Right lobe of liver (tissue), 4 donors: ENCODE results near the gene NPIPA5.
"Not testable (repeated sequence)": the region's sequence is repeated elsewhere in the genome, so short reads cannot be mapped to it uniquely, and the experiment has no call there.

Experiments
- CTCF ChIP-seq, 4 donors: fragments of 200-600 bp in 3 of 4; fragments of 450-650 bp in 1 of 4; IDR thresholded peaks; one replicate each; pipeline versions ENCODE4 v1.5.1 to v1.8.0; 2016 to 2022; ENCODE audit warnings: antibody characterized with exemption in 4 of 4, mild to moderate bottlenecking in 2 of 4
- POLR2A ChIP-seq: fragments of 450-650 bp; IDR thresholded peaks from one replicate; pipeline ENCODE4 v1.6.1; 2017; ENCODE audit warnings: antibody characterized with exemption, mild to moderate bottlenecking
- donor health status: DM: no; HTN: no; CAD: no.
- donor health status: DM: no; HTN: no; CAD: no.
- donor health status: DM: no; HTN: yes; CAD: no.

- not testable (repeated sequence) for TF ChIP-seq CTCF (IDR thresholded peaks at IDR 0.05); POLR2A
Observed at GRCh38 chr16:15337974-15338605, 40.0 kb downstream of the NPIPA5 start.
